Small intestine (tissue), 7 donors: ENCODE results near the gene ASCC3. TPM values are rescaled to one million over a fixed set of nuclear protein-coding genes. Genes with fewer than 3 reads are reported as not detected.
A peak's percentile ranks its signal among the peaks of the same experiment; 100 is the strongest.
"Not testable (repeated sequence)": the region's sequence is repeated elsewhere in the genome, so short reads cannot be mapped to it uniquely, and the experiment has no call there.

Source experiments
- DNase-seq, 2 donors: peaks; one replicate each; pipeline versions ENCODE4 v3.0.0 to v3.0.0-alpha.2; 2013
- FAIRE-seq: peaks from 2 replicates; lab custom pipeline; 2012; peaks lifted over from hg19 to GRCh38; lab: Jason Lieb, UNC
- H3K27ac ChIP-seq, 3 donors: one replicate each; pipeline ENCODE4 v1.5.1; 2013; ENCODE audit warnings: low read length in 2 of 3, mild to moderate bottlenecking in 2 of 3, control low read depth in 1 of 3, inconsistent platforms in 1 of 3, low read depth in 1 of 3, moderate library complexity in 1 of 3
- H3K27me3 ChIP-seq, 3 donors: one replicate each; pipeline ENCODE4 v1.6.1; 2013; ENCODE audit warnings: low read length in 3 of 3, inconsistent platforms in 1 of 3; ENCODE audit not compliant: control insufficient read depth in 3 of 3, insufficient read depth in 3 of 3
- H3K36me3 ChIP-seq, 3 donors: one replicate each; pipeline ENCODE4 v1.6.1; 2013; ENCODE audit warnings: low read length in 3 of 3, inconsistent platforms in 1 of 3, low read depth in 1 of 3, mild to moderate bottlenecking in 1 of 3, moderate library complexity in 1 of 3; ENCODE audit not compliant: control insufficient read depth in 3 of 3, insufficient read depth in 2 of 3
- H3K4me1 ChIP-seq, 3 donors: one replicate each; pipeline ENCODE4 v1.6.1; 2013; ENCODE audit warnings: low read length in 2 of 3, inconsistent platforms in 1 of 3, low read depth in 1 of 3, mild to moderate bottlenecking in 1 of 3, moderate library complexity in 1 of 3; ENCODE audit not compliant: control insufficient read depth in 3 of 3, insufficient read depth in 2 of 3
- H3K4me3 ChIP-seq, 3 donors: one replicate each; pipeline ENCODE4 v1.5.1; 2013; ENCODE audit warnings: low read length in 3 of 3, control low read depth in 1 of 3, inconsistent platforms in 1 of 3, low read depth in 1 of 3, mild to moderate bottlenecking in 1 of 3, moderate library complexity in 1 of 3
- H3K9me3 ChIP-seq, 2 donors: one replicate each; pipeline ENCODE4 v1.6.1; 2013; ENCODE audit warnings: low read depth in 1 of 2, low read length in 1 of 2; ENCODE audit not compliant: control insufficient read depth in 2 of 2, insufficient read depth in 1 of 2
- WGBS, 3 donors: extraction: QIAGEN DNeasy Blood & Tissue Kit; methylation state at CpG; one replicate each; pipeline ENCODE4 v1.1.7; 2013; 5-methylcytosine and 5-hydroxymethylcytosine counted together
- polyA plus RNA-seq, 4 donors: library from polyadenylated mRNA; stranded (reverse) in 3 of 4; unstranded in 1 of 4; fragments of 200-250 nt in 3 of 4; fragments of 120-200 nt in 1 of 4; gene quantifications; one replicate each; pipeline versions ENCODE4 v1.2.1 to v1.2.3, GENCODE V29; 2013
- donor health status: healthy with polysubstance abuse.
- donor health status: control.
- donor health status: control.
- donor health status: Bipolar disorder and iron deficiency.
- donor health status: healthy.

The ASCC3 gene
- polyA plus RNA-seq, 4 donors = 6.8 to 29.0 (median 13.6) TPM

- 94 to 100% (median 99%) methylated on average over 3 of the region's 3 CpGs for WGBS, 3 donors
- not testable (repeated sequence) for DNase-seq, H3K27ac ChIP-seq, H3K4me3 ChIP-seq, H3K4me1 ChIP-seq, FAIRE-seq, H3K27me3 ChIP-seq, H3K36me3 ChIP-seq, H3K9me3 ChIP-seq
Observed at GRCh38 chr6:100641147-100641546, 240.0 kb downstream of the ASCC3 start.

DNA sequence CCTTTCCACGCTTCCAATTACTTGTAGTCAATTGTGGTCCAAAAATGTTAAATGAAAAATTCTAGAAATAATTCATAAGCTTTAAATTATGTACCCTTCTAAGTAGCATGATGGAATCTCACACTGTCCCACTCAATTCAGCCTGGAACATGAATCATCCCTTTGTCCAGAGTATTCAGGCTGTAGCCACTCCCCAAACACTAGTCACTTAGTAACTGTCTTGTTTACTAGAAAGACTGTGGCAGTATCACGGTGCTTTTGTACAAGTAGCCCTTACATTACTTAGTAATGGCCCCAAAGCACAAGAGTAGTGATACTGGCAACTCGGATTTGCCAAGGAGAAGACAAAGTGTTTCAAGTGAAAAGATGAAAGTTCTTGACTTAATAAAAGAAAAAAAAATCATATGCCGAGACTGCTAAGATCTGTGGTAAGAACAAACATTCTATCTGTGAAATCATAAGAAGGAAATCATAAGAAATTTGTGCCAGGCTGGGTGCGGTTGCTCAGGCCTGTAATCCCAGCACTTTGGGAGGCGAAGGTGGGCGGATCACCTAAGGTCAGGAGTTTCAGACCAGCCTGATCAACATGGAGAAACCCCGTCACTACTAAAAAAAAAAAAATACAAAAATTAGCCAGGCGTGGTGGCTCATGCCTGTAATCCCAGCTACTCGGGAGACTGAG is 247.9 kb downstream of the ASCC3 start:
- no peak for FAIRE-seq

GRCh38 chr6:100630536-100630935 is 250.6 kb downstream of the ASCC3 start:
- Histone ChIP-seq H3K4me1 (no peaks in the 10 kb centered on the region), H3K4me3 (no peak overlapping the region), H3K9me3 (no peaks in the 10 kb centered on the region), H3K27ac (no peak overlapping the region), H3K27me3 (no peaks in the 10 kb centered on the region), H3K36me3 (peaks cover 0 to 5% (median 2%) of the 10 kb centered on the region in 3 donors)
- FAIRE-seq = peak; percentile 33
- 75 to 88% (median 87%) methylated on average over 2 of the region's 2 CpGs for WGBS, 3 donors
- DNase-seq = no peak

More for the DNA sequence above, 247.9 kb downstream of the ASCC3 start:
- H3K27ac ChIP-seq = no peak overlapping the region
- no peak overlapping the region for H3K4me3 ChIP-seq
- H3K36me3 ChIP-seq = peaks cover 0 to 5% (median 0%) of the 10 kb centered on the region in 3 donors
- H3K4me1 ChIP-seq = no peaks in the 10 kb centered on the region
- WGBS, 3 donors = 85 to 87% (median 86%) methylated on average over 10 of the region's 10 CpGs
- no peaks in the 10 kb centered on the region for H3K9me3 ChIP-seq
- DNase-seq = peak in 1 of 2 donors; percentile 2
- H3K27me3 ChIP-seq = no peaks in the 10 kb centered on the region

DNA sequence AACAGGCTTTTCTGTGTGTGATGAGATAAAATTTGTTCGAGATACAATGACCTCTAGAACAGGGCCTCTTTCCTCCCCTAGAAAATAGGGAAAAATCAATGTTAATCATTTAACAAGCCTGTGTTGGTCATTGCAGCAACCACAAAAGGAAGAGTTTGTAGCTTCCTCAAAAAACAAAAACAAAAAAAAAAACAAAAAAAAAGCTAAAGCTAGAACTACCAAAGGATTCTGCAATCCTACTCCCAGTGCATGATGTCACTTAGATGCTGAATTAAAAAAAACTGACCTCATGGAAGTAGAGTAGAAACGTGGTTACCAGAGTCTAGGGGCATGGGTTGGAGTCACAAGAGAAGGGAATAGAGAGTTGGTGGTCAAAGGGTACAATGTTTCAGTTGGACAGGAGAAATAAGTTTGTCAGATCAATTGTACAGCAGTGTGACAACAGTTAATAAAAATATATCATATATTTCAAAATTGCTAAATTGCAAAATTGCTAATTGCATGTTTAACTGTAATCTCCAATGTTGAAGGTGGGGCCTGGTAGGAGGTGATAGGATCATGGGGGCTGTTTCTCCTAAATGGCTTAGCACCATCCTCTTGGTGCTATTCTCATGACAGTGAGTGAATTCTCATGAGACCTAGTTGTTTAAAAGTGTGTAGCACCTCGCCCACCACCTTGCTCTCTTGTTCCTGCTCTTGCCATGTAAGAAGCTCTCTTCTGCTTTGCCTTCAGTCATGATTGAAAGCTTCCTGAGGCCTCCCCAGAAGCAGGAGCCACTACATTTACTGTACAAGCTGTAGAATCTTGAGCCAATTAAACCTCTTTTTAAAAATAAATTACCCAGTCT is 253.0 kb downstream of the ASCC3 start:
- H3K27me3 ChIP-seq = no peaks in the 10 kb centered on the region
- H3K9me3 ChIP-seq = no peaks in the 10 kb centered on the region
- peaks cover 0 to 3% (median 2%) of the 10 kb centered on the region in 3 donors for H3K36me3 ChIP-seq
- FAIRE-seq = no peak
- DNase-seq = no peak
- 78 to 84% (median 84%) methylated on average over 3 of the region's 3 CpGs for WGBS, 3 donors
- no peak overlapping the region for H3K4me3 ChIP-seq
- H3K4me1 ChIP-seq = no peaks in the 10 kb centered on the region
- no peak overlapping the region for H3K27ac ChIP-seq

- no peak for FAIRE-seq
- no peaks in the 10 kb centered on the region for H3K4me1 ChIP-seq
- DNase-seq = no peak
- peaks cover 0 to 4% of the 10 kb centered on the region in 2 donors for H3K9me3 ChIP-seq
- H3K27me3 ChIP-seq = no peaks in the 10 kb centered on the region
- no peak overlapping the region for H3K27ac ChIP-seq
- no peak overlapping the region for H3K4me3 ChIP-seq
- H3K36me3 ChIP-seq = peaks cover 0 to 5% (median 2%) of the 10 kb centered on the region in 3 donors
- WGBS, 3 donors = 63 to 75% (median 67%) methylated on average over 1 of the region's 1 CpG
Observed at GRCh38 chr6:100626721-100627120, 254.4 kb downstream of the ASCC3 start.

DNA sequence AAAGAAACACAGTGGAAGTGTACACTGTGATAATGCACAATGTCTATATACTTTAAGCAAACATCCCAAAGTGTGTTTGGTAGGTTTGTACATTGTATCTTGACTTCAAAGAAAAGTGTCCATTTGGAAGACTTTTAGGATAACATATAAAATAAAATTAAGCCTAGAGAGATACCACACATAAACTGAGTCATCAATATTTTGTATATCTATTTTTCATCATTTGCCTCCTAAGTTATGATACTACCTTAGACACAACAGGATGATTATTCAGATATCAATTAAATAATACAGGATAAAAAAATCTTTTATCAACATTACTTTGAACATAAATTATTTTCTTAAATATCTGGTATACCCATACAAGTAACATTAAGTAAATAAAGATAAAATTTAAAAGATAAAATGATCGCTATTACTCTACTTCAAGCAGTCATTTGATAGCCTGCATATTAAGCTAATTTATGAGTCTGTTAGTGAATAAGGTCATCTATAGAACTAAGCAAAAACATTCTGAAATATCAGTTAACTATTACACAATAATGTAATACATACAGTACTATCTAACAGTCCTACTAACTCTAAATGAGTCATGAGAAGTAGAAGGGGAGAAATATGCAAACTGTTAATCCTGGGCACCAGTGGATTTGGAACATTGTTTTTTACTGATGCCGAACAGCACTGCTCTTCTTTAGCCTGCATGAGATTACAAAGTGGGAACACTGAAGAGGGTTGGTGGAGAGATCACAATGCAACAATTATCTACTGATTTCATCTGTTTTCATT is 258.0 kb downstream of the ASCC3 start:
- peak; percentile 36 for FAIRE-seq
- WGBS, 3 donors = 75 to 86% (median 85%) methylated on average over 2 of the region's 2 CpGs
- Histone ChIP-seq H3K27ac (no peak overlapping the region), H3K36me3 (peaks cover 2 to 4% (median 2%) of the 10 kb centered on the region in 3 donors), H3K9me3 (peaks cover 0 to 4% of the 10 kb centered on the region in 2 donors), H3K4me3 (no peak overlapping the region), H3K4me1 (no peaks in the 10 kb centered on the region), H3K27me3 (no peaks in the 10 kb centered on the region)
- no peak for DNase-seq

- DNase-seq (no peak), FAIRE-seq (no peak)
- Histone ChIP-seq H3K9me3 (peaks cover 0 to 4% of the 10 kb centered on the region in 2 donors), H3K4me1 (no peaks in the 10 kb centered on the region), H3K27me3 (no peaks in the 10 kb centered on the region), H3K4me3 (no peak overlapping the region), H3K27ac (no peak overlapping the region), H3K36me3 (peaks cover 0 to 4% (median 2%) of the 10 kb centered on the region in 3 donors)
- WGBS, 3 donors = 98 to 99% (median 99%) methylated on average over 3 of the region's 3 CpGs
Observed at GRCh38 chr6:100620085-100620840, 260.9 kb downstream of the ASCC3 start.
